Pancreas (tissue), 10 donors: ENCODE results near the gene TRIO. TPM values are rescaled to one million over a fixed set of nuclear protein-coding genes. Genes with fewer than 3 reads are reported as not detected.
A peak's percentile ranks its signal among the peaks of the same experiment; 100 is the strongest.

ENCODE experiments used
- ATAC-seq, 4 donors: fragments of 200-7000 bp; cut with Tn5 transposase; one replicate each; pipeline versions ENCODE4 v1.8.0 to v1.9.1; 2020; ENCODE audit warnings: mild to moderate bottlenecking in 4 of 4, moderate library complexity in 4 of 4
- DNase-seq, 6 donors: peaks; one replicate each; pipeline ENCODE4 v3.0.0-alpha.2; 2020
- FAIRE-seq: peaks from 2 replicates; lab custom pipeline; 2012; peaks lifted over from hg19 to GRCh38; lab: Jason Lieb, UNC
- H3K27ac ChIP-seq, 4 donors: fragments of 200-600 bp; sonication (generic); 1 replicate in 3 of 4; 2 replicates in 1 of 4; pipeline versions ENCODE4 v1.5.0 to v1.8.0; 2020
- H3K27me3 ChIP-seq, 4 donors: fragments of 200-600 bp; one replicate each; pipeline ENCODE4 v1.8.0; 2021
- H3K36me3 ChIP-seq, 3 donors: fragments of 200-600 bp; sonication (generic) in 1 of 3; one replicate each; pipeline versions ENCODE4 v1.5.0 to v1.8.0; 2020 to 2021
- H3K4me1 ChIP-seq, 3 donors: fragments of 200-600 bp; one replicate each; pipeline ENCODE4 v1.8.0; 2021
- H3K4me3 ChIP-seq, 4 donors: fragments of 200-600 bp; sonication (generic) in 2 of 4; one replicate each; pipeline versions ENCODE4 v1.5.0 to v1.8.0; 2020 to 2021
- H3K9me3 ChIP-seq, 4 donors: fragments of 200-600 bp; one replicate each; pipeline ENCODE4 v1.8.0; 2021
- CTCF ChIP-seq, 4 donors: fragments of 200-600 bp; sonication (generic) in 3 of 4; IDR thresholded peaks; one replicate each; pipeline versions ENCODE4 v1.5.0 to v1.8.0; 2021; ENCODE audit warnings: antibody characterized with exemption in 4 of 4
- WGBS, 2 donors: extraction: QIAGEN DNeasy Blood & Tissue Kit; methylation state at CpG; one replicate each; pipeline ENCODE4 v1.1.7; 2013; 5-methylcytosine and 5-hydroxymethylcytosine counted together
- intact Hi-C, 3 donors: fragments of 100-400 bp; cut with DNase I; formaldehyde crosslinking; loops; one replicate each; pipeline versions ENCODE4 v1.11.1 to v1.14.2; 2022
- polyA plus RNA-seq, 2 donors: library from polyadenylated mRNA; stranded (reverse); fragments of 200-250 nt; gene quantifications; one replicate each; pipeline ENCODE4 v1.2.3, GENCODE V29; 2013
- total RNA-seq, 6 donors: library from RNA; stranded (reverse); fragmentation: NEBNext Ultra II Directional in 4 of 6; extraction: Animal tissue kit (Norgen Biotek cat#: 25700) in 4 of 6; gene quantifications; one replicate each; pipeline versions ENCODE4 v1.2.1 to v1.2.4, GENCODE V29; 2021 to 2023
- donor health status: healthy with polysubstance abuse.
- donor health status: DM: no; HTN: no; CAD: no; lungs with moderate emphysema.
- donor health status: DM: no; HTN: no; CAD: no.
- donor health status: control.
- donor health status: control.
- donor health status: Bipolar disorder and iron deficiency.
- donor health status: DM: yes; HTN: yes; CAD: no.
- donor health status: DM: no; HTN: no; CAD: no.
- donor health status: DM: no; HTN: no; CAD: no.
- donor health status: DM: yes; HTN: yes; CAD: no.

The TRIO gene
- total and polyA plus RNA-seq, 8 donors: 27.3 to 82.5 (median 38.3) TPM

- ATAC-seq (peak in 3 of 4 donors; percentile 48 to 60 (median 50)), DNase-seq (no peak), FAIRE-seq (no peak)
- intact Hi-C loops: no loop called here
- 44 to 48% methylated on average over 5 of the region's 5 CpGs for WGBS, 2 donors
- Histone ChIP-seq H3K4me3 (no peak overlapping the region), H3K4me1 (peaks cover 0 to 37% (median 3%) of the 10 kb centered on the region in 3 donors), H3K27me3 (no peaks in the 10 kb centered on the region), H3K36me3 (no peaks in the 10 kb centered on the region), H3K27ac (no peak overlapping the region), H3K9me3 (no peaks in the 10 kb centered on the region)
- no peak for TF ChIP-seq CTCF (IDR thresholded peaks at IDR 0.05)
Measured at GRCh38 chr5:14167211-14167845, 24.2 kb downstream of the TRIO start.

GRCh38 chr5:14168144-14168792 is 25.1 kb downstream of the TRIO start:
- H3K4me1 ChIP-seq: peaks cover 0 to 38% (median 3%) of the 10 kb centered on the region in 3 donors
- DNase-seq (no peak), FAIRE-seq (no peak), ATAC-seq (peak in 3 of 4 donors; percentile 39 to 61 (median 43))
- no peaks in the 10 kb centered on the region for H3K9me3 ChIP-seq
- H3K4me3 ChIP-seq: no peak overlapping the region
- no peaks in the 10 kb centered on the region for H3K36me3 ChIP-seq
- no peak for TF ChIP-seq CTCF (IDR thresholded peaks at IDR 0.05)
- no peaks in the 10 kb centered on the region for H3K27me3 ChIP-seq
- intact Hi-C loops: no loop called here
- 49 to 56% methylated on average over 6 of the region's 6 CpGs for WGBS, 2 donors
- no peak overlapping the region for H3K27ac ChIP-seq

- no peaks in the 10 kb centered on the region for H3K9me3 ChIP-seq
- peaks cover 0 to 38% (median 3%) of the 10 kb centered on the region in 3 donors for H3K4me1 ChIP-seq
- TF ChIP-seq CTCF (IDR thresholded peaks at IDR 0.05): no peak
- intact Hi-C loops: no loop called here
- DNase-seq: no peak
- H3K27me3 ChIP-seq: no peaks in the 10 kb centered on the region
- FAIRE-seq: no peak
- WGBS, 2 donors: 92 to 94% methylated on average over 7 of the region's 7 CpGs
- ATAC-seq: no peak
- H3K27ac ChIP-seq: no peak overlapping the region
- H3K4me3 ChIP-seq: no peak overlapping the region
- no peaks in the 10 kb centered on the region for H3K36me3 ChIP-seq
Measured at GRCh38 chr5:14168793-14169262, 25.7 kb downstream of the TRIO start.

- intact Hi-C loops: no loop called here
- no peak for FAIRE-seq
Measured at GRCh38 chr5:14171046-14171445, 27.9 kb downstream of the TRIO start.

More at GRCh38 chr5:14171046-14171445, 27.9 kb downstream of the TRIO start:
- no peak overlapping the region for H3K4me3 ChIP-seq
- no peak for TF ChIP-seq CTCF (IDR thresholded peaks at IDR 0.05)
- peaks cover 0 to 38% (median 3%) of the 10 kb centered on the region in 3 donors for H3K4me1 ChIP-seq
- H3K36me3 ChIP-seq: no peaks in the 10 kb centered on the region
- H3K27ac ChIP-seq: no peak overlapping the region
- DNase-seq: no peak
- no peaks in the 10 kb centered on the region for H3K9me3 ChIP-seq
- ATAC-seq: no peak
- 89 to 91% methylated on average over 4 of the region's 4 CpGs for WGBS, 2 donors
- no peaks in the 10 kb centered on the region for H3K27me3 ChIP-seq
